Measurements from ENCODE around the gene GAGE13.
"Not testable (repeated sequence)": the region's sequence is repeated elsewhere in the genome, so short reads cannot be mapped to it uniquely, and the experiment has no call there.

GRCh38 chrX:49346150-49346549 lies 14.8 kb downstream of the GAGE13 start:
- TF ChIP-seq CTCF, POLR2A (IDR thresholded peaks at IDR 0.05): not testable (repeated sequence)
